HEK293 (cell line): Measurements from ENCODE around the gene ZBTB4.

ENCODE experiments used
- CTCF ChIA-PET: fragments of 350-600 bp; formaldehyde crosslinking; extraction: SDS; loops from one replicate; lab custom pipeline; 2021; ENCODE audit warnings: antibody characterized with exemption; lab: Yijun Ruan, JAX
- POLR2A ChIA-PET: fragments of 300-600 bp; formaldehyde crosslinking; extraction: SDS; loops from one replicate; lab custom pipeline; 2020; ENCODE audit warnings: antibody characterized with exemption, inconsistent platforms; lab: Yijun Ruan, JAX
- H3K27ac ChIP-seq: fragments of 200-500 bp; sonication (Bioruptor generic); 2 replicates; pipeline ENCODE4 v1.5.1; 2014; ENCODE audit warnings: low read depth, low read length, control low read depth, inconsistent platforms; ENCODE audit errors: extremely low read depth
- H3K36me3 ChIP-seq, 2 experiments: fragments of 200-500 bp in 1 of 2; sonication (Bioruptor generic) in 1 of 2; 1 replicate in 1 of 2; 2 replicates in 1 of 2; pipeline ENCODE4 v1.5.1; 2014 to 2017; ENCODE audit warnings: inconsistent platforms in 2 of 2, low read length in 2 of 2; ENCODE audit not compliant: control insufficient read depth in 2 of 2, insufficient read depth in 1 of 2
- H3K4me1 ChIP-seq: fragments of 200-500 bp; sonication (Bioruptor generic); 2 replicates; pipeline ENCODE4 v1.5.1; 2014; ENCODE audit warnings: mild to moderate bottlenecking, low read length, inconsistent platforms; ENCODE audit not compliant: control insufficient read depth, insufficient read depth
- H3K4me3 ChIP-seq: 2 replicates; pipeline ENCODE4 v1.5.1; 2011; ENCODE audit warnings: low read depth, mild to moderate bottlenecking, control low read depth, low read length, moderate library complexity
- H3K9me3 ChIP-seq: fragments of 200-500 bp; sonication (Bioruptor generic); 2 replicates; pipeline ENCODE4 v1.5.1; 2014; ENCODE audit warnings: low read depth, low read length, inconsistent platforms; ENCODE audit not compliant: control insufficient read depth, insufficient read depth
- BCL11B ChIP-seq: fragments of 450-650 bp; formaldehyde crosslinking; IDR thresholded peaks from 2 replicates; pipeline ENCODE4 v1.5.1; 2016; ENCODE audit warnings: low read depth, missing biosample characterization, missing genetic modification characterization
- HIC1 ChIP-seq: fragments of 450-650 bp; formaldehyde crosslinking; IDR thresholded peaks from 2 replicates; pipeline ENCODE4 v1.5.1; 2016; ENCODE audit warnings: missing biosample characterization, missing genetic modification characterization
- PATZ1 ChIP-seq: fragments of 450-650 bp; formaldehyde crosslinking; IDR thresholded peaks from 2 replicates; pipeline ENCODE4 v1.5.1; 2016; ENCODE audit warnings: missing biosample characterization, missing genetic modification characterization
- SP3 ChIP-seq: fragments of 450-650 bp; formaldehyde crosslinking; IDR thresholded peaks from 2 replicates; pipeline ENCODE4 v1.5.1; 2016; ENCODE audit warnings: missing biosample characterization, missing genetic modification characterization
- TSHZ1 ChIP-seq: fragments of 450-650 bp; formaldehyde crosslinking; IDR thresholded peaks from 2 replicates; pipeline ENCODE4 v1.5.1; 2016; ENCODE audit warnings: missing biosample characterization, missing genetic modification characterization, borderline replicate concordance
- ZBTB20 ChIP-seq: fragments of 450-650 bp; formaldehyde crosslinking; IDR thresholded peaks from 2 replicates; pipeline ENCODE4 v1.5.1; 2016; ENCODE audit warnings: missing biosample characterization, missing genetic modification characterization
- ZFP69B ChIP-seq: fragments of 450-650 bp; formaldehyde crosslinking; IDR thresholded peaks from 2 replicates; pipeline ENCODE4 v1.5.1; 2016; ENCODE audit warnings: missing biosample characterization, missing genetic modification characterization
- ZIC2 ChIP-seq: fragments of 450-650 bp; formaldehyde crosslinking; IDR thresholded peaks from 2 replicates; pipeline ENCODE4 v1.5.1; 2016; ENCODE audit warnings: missing biosample characterization, missing genetic modification characterization
- ZNF10 ChIP-seq: fragments of 450-650 bp; formaldehyde crosslinking; IDR thresholded peaks from 2 replicates; pipeline ENCODE4 v1.5.1; 2017; ENCODE audit warnings: missing biosample characterization, missing genetic modification characterization
- ZNF132 ChIP-seq: fragments of 450-650 bp; formaldehyde crosslinking; IDR thresholded peaks from 2 replicates; pipeline ENCODE4 v1.5.1; 2017; ENCODE audit warnings: missing biosample characterization, missing genetic modification characterization, borderline replicate concordance
- ZNF133 ChIP-seq: fragments of 450-650 bp; formaldehyde crosslinking; IDR thresholded peaks from 2 replicates; pipeline ENCODE4 v1.5.1; 2016; ENCODE audit warnings: missing biosample characterization, missing genetic modification characterization
- ZNF140 ChIP-seq: fragments of 450-650 bp; formaldehyde crosslinking; IDR thresholded peaks from 2 replicates; pipeline ENCODE4 v1.5.1; 2016; ENCODE audit warnings: missing biosample characterization, missing genetic modification characterization
- ZNF157 ChIP-seq: fragments of 450-650 bp; formaldehyde crosslinking; IDR thresholded peaks from 2 replicates; pipeline ENCODE4 v1.5.1; 2016; ENCODE audit warnings: missing biosample characterization, missing genetic modification characterization
- ZNF169 ChIP-seq: fragments of 450-650 bp; formaldehyde crosslinking; IDR thresholded peaks from 2 replicates; pipeline ENCODE4 v1.5.1; 2016; ENCODE audit warnings: missing biosample characterization, missing genetic modification characterization
- ZNF2 ChIP-seq: fragments of 450-650 bp; formaldehyde crosslinking; IDR thresholded peaks from 2 replicates; pipeline ENCODE4 v1.5.1; 2016; ENCODE audit warnings: missing biosample characterization, missing genetic modification characterization
- ZNF211 ChIP-seq: fragments of 450-650 bp; formaldehyde crosslinking; IDR thresholded peaks from 2 replicates; pipeline ENCODE4 v1.5.1; 2016; ENCODE audit warnings: low read depth, missing biosample characterization, missing genetic modification characterization
- ZNF274 ChIP-seq, 2 experiments: fragments of 200-500 bp in 1 of 2; fragments of 450-650 bp in 1 of 2; sonication (Bioruptor generic) in 1 of 2; formaldehyde crosslinking in 1 of 2; IDR thresholded peaks; 2 replicates each; pipeline versions ENCODE4 v1.5.1 to v1.6.1; 2014 to 2016; ENCODE audit warnings: borderline replicate concordance in 1 of 2, inconsistent platforms in 1 of 2, low read length in 1 of 2, missing biosample characterization in 1 of 2, missing genetic modification characterization in 1 of 2
- ZNF302 ChIP-seq: fragments of 450-650 bp; formaldehyde crosslinking; IDR thresholded peaks from 2 replicates; pipeline ENCODE4 v1.5.1; 2016; ENCODE audit warnings: missing biosample characterization, missing genetic modification characterization, low read depth
- ZNF394 ChIP-seq: fragments of 450-650 bp; formaldehyde crosslinking; IDR thresholded peaks from 2 replicates; pipeline ENCODE4 v1.5.1; 2016; ENCODE audit warnings: missing biosample characterization, missing genetic modification characterization, mild to moderate bottlenecking, moderate library complexity, borderline replicate concordance
- ZNF544 ChIP-seq: fragments of 450-650 bp; formaldehyde crosslinking; IDR thresholded peaks from 2 replicates; pipeline ENCODE4 v1.5.0; 2017; ENCODE audit warnings: missing biosample characterization, missing genetic modification characterization
- ZNF596 ChIP-seq: fragments of 450-650 bp; IDR thresholded peaks from 2 replicates; pipeline ENCODE4 v1.5.0; 2018; ENCODE audit warnings: missing biosample characterization, mild to moderate bottlenecking, missing genetic modification characterization, moderate library complexity
- ZNF600 ChIP-seq: fragments of 450-650 bp; formaldehyde crosslinking; IDR thresholded peaks from 2 replicates; pipeline ENCODE4 v1.5.1; 2016; ENCODE audit warnings: missing biosample characterization, missing genetic modification characterization
- ZNF639 ChIP-seq: fragments of 450-650 bp; formaldehyde crosslinking; IDR thresholded peaks from 2 replicates; pipeline ENCODE4 v1.5.1; 2016; ENCODE audit warnings: missing biosample characterization, missing genetic modification characterization
- ZNF658 ChIP-seq: fragments of 450-650 bp; formaldehyde crosslinking; IDR thresholded peaks from 2 replicates; pipeline ENCODE4; 2016; ENCODE audit warnings: missing biosample characterization, missing genetic modification characterization

The ZBTB4 gene

GRCh38 chr17:7418472-7419152, 60.8 kb downstream of the ZBTB4 start:
- no peak overlapping the region for H3K4me3 ChIP-seq
- CTCF ChIA-PET: interaction anchor here (0.5 kb wide), 1 partner anchor 18 kb away, joined by 4 read pairs; no protein-coding TSS in a partner anchor
- TF ChIP-seq BCL11B (tag by site-specific recombination) (no peak), ZNF140 (tag by site-specific recombination) (no peak), ZNF157 (tag by site-specific recombination) (no peak), ZNF658 (no peak), SP3 (tag by site-specific recombination) (no peak), ZNF274 (IDR thresholded peaks at IDR 0.05; ENCODE audit: low read length) (no peak), ZNF274 (tag by site-specific recombination; IDR thresholded peaks at IDR 0.05; ENCODE audit: borderline replicate concordance) (no peak), ZNF600 (tag by site-specific recombination) (no peak), ZNF394 (no peak), ZNF596 (no peak), ZNF133 (tag by site-specific recombination) (no peak), ZIC2 (tag by site-specific recombination) (no peak), ZNF211 (tag by site-specific recombination) (no peak), ZNF132 (tag by site-specific recombination) (no peak), ZNF302 (no peak), ZNF639 (tag by site-specific recombination) (no peak), ZNF10 (tag by site-specific recombination) (no peak), ZFP69B (tag by site-specific recombination) (no peak), ZNF2 (tag by site-specific recombination) (no peak), ZNF169 (tag by site-specific recombination) (no peak), HIC1 (tag by site-specific recombination) (no peak)
- peaks cover 0 to 42% of the 10 kb centered on the region in 2 experiments; a peak in 1 of 3 replicates for H3K36me3 ChIP-seq
- H3K27ac ChIP-seq: no peak overlapping the region
- no peaks in the 10 kb centered on the region for H3K9me3 ChIP-seq
- POLR2A ChIA-PET: interaction anchor here (1.2 kb wide), 1 partner anchor 15 kb away, joined by 3 read pairs; the partner anchor contains the start of gene TMEM256
- no peaks in the 10 kb centered on the region for H3K4me1 ChIP-seq

- Histone ChIP-seq H3K9me3 (no peaks in the 10 kb centered on the region), H3K27ac (no peak overlapping the region)
- CTCF ChIA-PET: interaction anchor here (1.0 kb wide), 1 partner anchor 19 kb away, joined by 4 read pairs; no protein-coding TSS in a partner anchor
- TF ChIP-seq ZBTB20 (tag by site-specific recombination): no peak
- TF ChIP-seq TSHZ1 (tag by site-specific recombination): no peak
- TF ChIP-seq ZNF544 (tag by site-specific recombination): no peak
- TF ChIP-seq PATZ1 (tag by site-specific recombination): no peak
- TF ChIP-seq ZNF639 (tag by site-specific recombination): no peak
Measured at GRCh38 chr17:7417056-7417655, 62.3 kb downstream of the ZBTB4 start.

More at GRCh38 chr17:7417056-7417655, 62.3 kb downstream of the ZBTB4 start:
- POLR2A ChIA-PET: interaction anchor here (0.9 to 1.4 kb wide), 2 partner anchors 11 to 13 kb away, joined by 3 to 5 read pairs; partner anchors contain the start of gene TMEM256
- Histone ChIP-seq H3K36me3 (peaks cover 0 to 46% of the 10 kb centered on the region in 2 experiments; a peak in 2 of 3 replicates), H3K4me3 (no peak overlapping the region), H3K4me1 (no peaks in the 10 kb centered on the region)
